ENCODE data around the gene DNM1. TPM values are rescaled to one million over a fixed set of nuclear protein-coding genes. Genes with fewer than 3 reads are reported as not detected.

The DNM1 gene
- total and polyA plus RNA-seq, 4 donors, result 1.2 to 23.7 (median 6.1) TPM

GRCh38 chr9:128161215-128161902 is 41.8 kb upstream of the DNM1 start:
- H3K4me3 ChIP-seq, result no peak overlapping the region

GRCh38 chr9:128162215-128163026 is 40.8 kb upstream of the DNM1 start:
- WGBS, 2 donors, result 85 to 93% methylated on average over 10 of the region's 10 CpGs
- no peak overlapping the region for H3K4me3 ChIP-seq
- H3K27me3 ChIP-seq (ENCODE audit: control insufficient read depth in 3 of 3, insufficient read depth in 3 of 3, low read length in 2 of 3), result no peaks in the 10 kb centered on the region
- H3K27ac ChIP-seq (ENCODE audit: low read depth in 1 of 2, low read length in 1 of 2), result no peak overlapping the region
- H3K9ac ChIP-seq (ENCODE audit: insufficient read depth in 1 of 2, low read length in 2 of 2), result no peak overlapping the region
- ATAC-seq (ENCODE audit: insufficient read depth, low FRiP score), result no peak
- peaks cover 5 to 40% (median 18%) of the 10 kb centered on the region in 4 donors for H3K36me3 ChIP-seq (ENCODE audit: control insufficient read depth in 4 of 4, insufficient read depth in 4 of 4, low read length in 4 of 4)
- peaks cover 0 to 16% (median 3%) of the 10 kb centered on the region in 5 donors for H3K4me1 ChIP-seq (ENCODE audit: control insufficient read depth in 5 of 5, insufficient read depth in 5 of 5, low read length in 5 of 5)
- H3K9me3 ChIP-seq (ENCODE audit: control insufficient read depth in 4 of 4, insufficient read depth in 3 of 4, low read length in 3 of 4), result no peaks in the 10 kb centered on the region
- DNase-seq, result no peak
- TF ChIP-seq CTCF (IDR thresholded peaks at IDR 0.05; ENCODE audit: control extremely low read depth, extremely low read depth), result no peak

More at GRCh38 chr9:128161215-128161902, 41.8 kb upstream of the DNM1 start:
- H3K4me1 ChIP-seq (ENCODE audit: control insufficient read depth in 5 of 5, insufficient read depth in 5 of 5, low read length in 5 of 5), result peaks cover 0 to 16% (median 3%) of the 10 kb centered on the region in 5 donors
- no peak overlapping the region for H3K9ac ChIP-seq (ENCODE audit: insufficient read depth in 1 of 2, low read length in 2 of 2)
- no peaks in the 10 kb centered on the region for H3K9me3 ChIP-seq (ENCODE audit: control insufficient read depth in 4 of 4, insufficient read depth in 3 of 4, low read length in 3 of 4)
- ATAC-seq (ENCODE audit: insufficient read depth, low FRiP score) (no peak), DNase-seq (no peak)
- WGBS, 2 donors, result 94% methylated on average over 13 of the region's 13 CpGs
- H3K27ac ChIP-seq (ENCODE audit: low read depth in 1 of 2, low read length in 1 of 2), result no peak overlapping the region
- peaks cover 2 to 29% (median 12%) of the 10 kb centered on the region in 4 donors for H3K36me3 ChIP-seq (ENCODE audit: control insufficient read depth in 4 of 4, insufficient read depth in 4 of 4, low read length in 4 of 4)
- TF ChIP-seq CTCF (IDR thresholded peaks at IDR 0.05; ENCODE audit: control extremely low read depth, extremely low read depth), result no peak
- H3K27me3 ChIP-seq (ENCODE audit: control insufficient read depth in 3 of 3, insufficient read depth in 3 of 3, low read length in 2 of 3), result no peaks in the 10 kb centered on the region

GRCh38 chr9:128163027-128163515 is 40.1 kb upstream of the DNM1 start:
- ATAC-seq (ENCODE audit: insufficient read depth, low FRiP score), result no peak
- Histone ChIP-seq H3K9ac (ENCODE audit: insufficient read depth in 1 of 2, low read length in 2 of 2) (no peak overlapping the region), H3K27me3 (ENCODE audit: control insufficient read depth in 3 of 3, insufficient read depth in 3 of 3, low read length in 2 of 3) (no peaks in the 10 kb centered on the region), H3K4me3 (no peak overlapping the region), H3K4me1 (ENCODE audit: control insufficient read depth in 5 of 5, insufficient read depth in 5 of 5, low read length in 5 of 5) (peaks cover 0 to 16% (median 3%) of the 10 kb centered on the region in 5 donors), H3K9me3 (ENCODE audit: control insufficient read depth in 4 of 4, insufficient read depth in 3 of 4, low read length in 3 of 4) (no peaks in the 10 kb centered on the region), H3K27ac (ENCODE audit: low read depth in 1 of 2, low read length in 1 of 2) (no peak overlapping the region), H3K36me3 (ENCODE audit: control insufficient read depth in 4 of 4, insufficient read depth in 4 of 4, low read length in 4 of 4) (peaks cover 5 to 46% (median 23%) of the 10 kb centered on the region in 4 donors)
- 96% methylated on average over 6 of the region's 6 CpGs for WGBS, 2 donors
- DNase-seq, result no peak
- TF ChIP-seq CTCF (IDR thresholded peaks at IDR 0.05; ENCODE audit: control extremely low read depth, extremely low read depth), result no peak

All from lung (tissue), 12 donors.